KOPT-K1 (cell line): Measurements from ENCODE around the gene SRL.

Experiments
- H3K27ac ChIP-seq: fragments of 200-600 bp; sonication (generic); 2 replicates; pipeline ENCODE4 v1.5.1; 2016; ENCODE audit warnings: antibody characterized with exemption, mild to moderate bottlenecking, low read depth, low read length; ENCODE audit not compliant: poor library complexity, severe bottlenecking
- H3K36me3 ChIP-seq: fragments of 200-600 bp; sonication (generic); 2 replicates; pipeline ENCODE4 v1.5.1; 2017; ENCODE audit warnings: antibody characterized with exemption, mild to moderate bottlenecking, low read length, moderate library complexity; ENCODE audit not compliant: insufficient read depth
- H3K9me3 ChIP-seq: fragments of 200-600 bp; sonication (generic); 2 replicates; pipeline ENCODE4 v1.5.1; 2017; ENCODE audit warnings: antibody characterized with exemption, low read length, mild to moderate bottlenecking; ENCODE audit not compliant: insufficient read depth, poor library complexity, severe bottlenecking

The SRL gene

GRCh38 chr16:4152267-4152666 lies 89.6 kb downstream of the SRL start:
- Histone ChIP-seq H3K9me3 (no peaks in the 10 kb centered on the region), H3K36me3 (no peaks in the 10 kb centered on the region), H3K27ac (no peak overlapping the region)

GRCh38 chr16:4147236-4147635 lies 94.6 kb downstream of the SRL start:
- Histone ChIP-seq H3K27ac (no peak overlapping the region), H3K9me3 (no peaks in the 10 kb centered on the region)

DNA sequence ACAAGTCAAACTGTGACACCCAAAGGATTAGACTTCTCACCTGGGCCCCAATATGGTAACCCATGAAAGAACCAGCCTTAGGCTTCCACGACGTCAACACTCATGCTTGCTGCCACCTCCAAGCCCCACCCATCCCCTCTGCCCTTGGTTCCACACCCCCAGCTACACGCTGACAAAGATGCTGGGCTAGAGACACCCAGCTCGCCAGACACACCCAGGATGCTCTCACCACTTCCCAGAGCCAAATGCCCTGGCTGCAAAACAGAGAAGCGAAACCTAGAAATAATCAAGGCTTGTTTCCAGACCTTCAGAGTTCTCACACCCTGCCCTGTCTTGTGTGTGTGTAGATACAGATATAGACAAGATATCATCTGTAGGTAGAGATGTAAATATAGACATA lies 99.6 kb downstream of the SRL start:
- Histone ChIP-seq H3K9me3 (no peaks in the 10 kb centered on the region), H3K27ac (no peak overlapping the region)

More at GRCh38 chr16:4147236-4147635, 94.6 kb downstream of the SRL start:
- no peaks in the 10 kb centered on the region for H3K36me3 ChIP-seq

DNA sequence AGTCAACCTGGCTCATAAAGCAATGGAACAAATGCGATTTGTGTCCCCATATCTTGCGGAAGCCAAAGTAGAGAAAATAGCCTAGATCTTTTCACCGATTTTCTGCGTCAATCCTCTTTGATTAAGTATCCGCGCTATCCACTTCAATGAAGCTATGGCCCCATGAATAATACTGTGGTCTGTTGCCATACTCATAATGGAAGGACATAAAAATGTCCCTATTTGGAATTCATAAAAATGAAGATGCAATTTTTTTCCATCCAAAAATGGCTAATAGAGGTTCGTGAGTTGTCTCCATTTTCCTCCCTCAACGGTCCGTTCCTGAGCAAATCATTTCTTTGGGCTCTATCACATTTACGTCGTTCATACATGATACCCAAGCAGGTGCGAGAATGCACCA lies 100.3 kb downstream of the SRL start:
- Histone ChIP-seq H3K27ac (no peak overlapping the region), H3K9me3 (no peaks in the 10 kb centered on the region), H3K36me3 (no peaks in the 10 kb centered on the region)

More for the DNA sequence above, 99.6 kb downstream of the SRL start:
- no peaks in the 10 kb centered on the region for H3K36me3 ChIP-seq

GRCh38 chr16:4140652-4141051 lies 101.2 kb downstream of the SRL start:
- no peaks in the 10 kb centered on the region for H3K36me3 ChIP-seq
- no peak overlapping the region for H3K27ac ChIP-seq
- H3K9me3 ChIP-seq, result no peaks in the 10 kb centered on the region

DNA sequence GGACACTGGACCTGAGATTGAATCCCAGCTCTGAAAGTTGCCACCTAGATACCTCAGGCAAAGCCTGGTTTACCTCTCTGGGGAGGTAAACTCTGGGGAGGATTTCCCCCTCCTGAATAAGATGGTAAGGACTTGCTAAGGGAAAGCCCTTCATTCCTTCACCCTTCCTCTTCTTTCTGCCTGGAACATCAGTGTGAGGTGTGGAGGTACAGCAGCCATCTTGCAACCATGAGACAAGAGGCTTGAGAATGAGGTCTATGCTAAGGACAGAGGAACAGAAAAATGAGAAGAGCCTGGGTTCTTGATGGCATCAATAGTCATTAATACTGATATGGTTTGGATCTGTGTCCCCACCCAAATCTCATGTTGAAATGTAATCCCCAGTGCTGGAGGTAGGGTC lies 101.9 kb downstream of the SRL start:
- Histone ChIP-seq H3K27ac (no peak overlapping the region), H3K36me3 (no peaks in the 10 kb centered on the region), H3K9me3 (no peaks in the 10 kb centered on the region)
